Measurements from ENCODE around the gene OSBPL3. TPM values are rescaled to one million over a fixed set of nuclear protein-coding genes. Genes with fewer than 3 reads are reported as not detected.

OSBPL3 gene
- total RNA-seq, 1 experiment from 2014 or later, result 11.3 TPM

- H3K4me3 ChIP-seq, result no peak overlapping the region
- no peaks in the 10 kb centered on the region for H3K36me3 ChIP-seq
- H3K4me1 ChIP-seq (replicated peaks), result no peaks in the 10 kb centered on the region
- H3K27ac ChIP-seq, result no peak overlapping the region
- 0 out of 2 replicates have a peak, but pooled peaks cover 3% of the 10 kb centered on the region for H3K9me3 ChIP-seq (replicated peaks)
- no peak for DNase-seq (ENCODE audit: low read depth in 1 of 2, low spot score in 2 of 2)
- no peaks in the 10 kb centered on the region for H3K27me3 ChIP-seq (replicated peaks)
These were observed 25.7 kb upstream of the OSBPL3 start for GRCh38 chr7:25005658-25006057.

- no peak for DNase-seq (ENCODE audit: low read depth in 1 of 2, low spot score in 2 of 2)
- no peaks in the 10 kb centered on the region for H3K27me3 ChIP-seq (replicated peaks)
- no peaks in the 10 kb centered on the region for H3K36me3 ChIP-seq
- no peak overlapping the region for H3K27ac ChIP-seq
- no peaks in the 10 kb centered on the region for H3K4me1 ChIP-seq (replicated peaks)
- H3K9me3 ChIP-seq (replicated peaks), result no peaks in the 10 kb centered on the region
- no peak overlapping the region for H3K4me3 ChIP-seq
These were observed 22.8 kb upstream of the OSBPL3 start for GRCh38 chr7:25002786-25003185.

GRCh38 chr7:24995466-24995865, 15.5 kb upstream of the OSBPL3 start:
- Histone ChIP-seq H3K9me3 (replicated peaks) (no peaks in the 10 kb centered on the region), H3K36me3 (no peaks in the 10 kb centered on the region), H3K4me1 (replicated peaks) (no peaks in the 10 kb centered on the region), H3K27ac (no peak overlapping the region), H3K27me3 (replicated peaks) (no peaks in the 10 kb centered on the region), H3K4me3 (no peak overlapping the region)
- DNase-seq (ENCODE audit: low read depth in 1 of 2, low spot score in 2 of 2), result no peak

GRCh38 chr7:24992314-24992713, 12.3 kb upstream of the OSBPL3 start:
- DNase-seq (ENCODE audit: low read depth in 1 of 2, low spot score in 2 of 2), result no peak
- H3K4me3 ChIP-seq, result no peak overlapping the region
- no peaks in the 10 kb centered on the region for H3K9me3 ChIP-seq (replicated peaks)
- H3K36me3 ChIP-seq, result no peaks in the 10 kb centered on the region
- no peaks in the 10 kb centered on the region for H3K27me3 ChIP-seq (replicated peaks)
- H3K27ac ChIP-seq, result no peak overlapping the region
- no peaks in the 10 kb centered on the region for H3K4me1 ChIP-seq (replicated peaks)

GRCh38 chr7:24991353-24991752, 11.4 kb upstream of the OSBPL3 start:
- no peaks in the 10 kb centered on the region for H3K36me3 ChIP-seq
- no peak overlapping the region for H3K27ac ChIP-seq
- H3K9me3 ChIP-seq (replicated peaks), result no peaks in the 10 kb centered on the region
- no peaks in the 10 kb centered on the region for H3K27me3 ChIP-seq (replicated peaks)
- no peak for DNase-seq (ENCODE audit: low read depth in 1 of 2, low spot score in 2 of 2)
- no peaks in the 10 kb centered on the region for H3K4me1 ChIP-seq (replicated peaks)
- H3K4me3 ChIP-seq, result no peak overlapping the region

GRCh38 chr7:24987331-24987842, 7.4 kb upstream of the OSBPL3 start:
- H3K9me3 ChIP-seq (replicated peaks), result no peaks in the 10 kb centered on the region
- no peak overlapping the region for H3K27ac ChIP-seq
- DNase-seq (ENCODE audit: low read depth in 1 of 2, low spot score in 2 of 2), result no peak
- no peaks in the 10 kb centered on the region for H3K27me3 ChIP-seq (replicated peaks)
- H3K36me3 ChIP-seq, result no peaks in the 10 kb centered on the region
- no peaks in the 10 kb centered on the region for H3K4me1 ChIP-seq (replicated peaks)
- no peak overlapping the region for H3K4me3 ChIP-seq

GRCh38 chr7:24982917-24983316, 2.9 kb upstream of the OSBPL3 start:
- H3K27ac ChIP-seq, result no peak overlapping the region
- peaks cover 20% of the 10 kb centered on the region for H3K4me1 ChIP-seq (replicated peaks)
- no peaks in the 10 kb centered on the region for H3K27me3 ChIP-seq (replicated peaks)
- no peak for DNase-seq (ENCODE audit: low read depth in 1 of 2, low spot score in 2 of 2)
- peaks cover 4% of the 10 kb centered on the region; the same call in 1 of the 2 replicates for H3K36me3 ChIP-seq
- no peak overlapping the region for H3K4me3 ChIP-seq
- H3K9me3 ChIP-seq (replicated peaks), result no peaks in the 10 kb centered on the region

GRCh38 chr7:24981171-24981951, 1.4 kb upstream of the OSBPL3 start:
- Histone ChIP-seq H3K36me3 (peaks cover 4% of the 10 kb centered on the region; the same call in 1 of the 2 replicates), H3K4me1 (replicated peaks) (peaks cover 20% of the 10 kb centered on the region), H3K4me3 (peak overlapping the region; percentile 82), H3K27ac (no peak overlapping the region), H3K9me3 (replicated peaks) (no peaks in the 10 kb centered on the region), H3K27me3 (replicated peaks) (no peaks in the 10 kb centered on the region)
- DNase-seq (ENCODE audit: low read depth in 1 of 2, low spot score in 2 of 2), result peak; percentile 50 to 52

- Histone ChIP-seq H3K9me3 (replicated peaks) (no peaks in the 10 kb centered on the region), H3K4me1 (replicated peaks) (peaks cover 20% of the 10 kb centered on the region), H3K27ac (peak overlapping the region; percentile 65), H3K27me3 (replicated peaks) (no peaks in the 10 kb centered on the region), H3K4me3 (peak overlapping the region; percentile 82), H3K36me3 (peaks cover 4% of the 10 kb centered on the region; the same call in 1 of the 2 replicates)
- DNase-seq (ENCODE audit: low read depth in 1 of 2, low spot score in 2 of 2), result no peak
These were observed 674 bp upstream of the OSBPL3 start for GRCh38 chr7:24980534-24981170.

- Histone ChIP-seq H3K27me3 (replicated peaks) (no peaks in the 10 kb centered on the region), H3K9me3 (replicated peaks) (no peaks in the 10 kb centered on the region), H3K36me3 (peaks cover 4% of the 10 kb centered on the region; the same call in 1 of the 2 replicates), H3K4me3 (peak overlapping the region; percentile 82), H3K27ac (peak overlapping the region; percentile 21; the same call in 1 of the 2 replicates), H3K4me1 (replicated peaks) (peaks cover 20% of the 10 kb centered on the region)
- DNase-seq (ENCODE audit: low read depth in 1 of 2, low spot score in 2 of 2), result peak; percentile 61 to 67
These were observed 512 bp downstream of the OSBPL3 start for GRCh38 chr7:24979470-24979862.

GRCh38 chr7:24978843-24979469, 1.0 kb downstream of the OSBPL3 start:
- H3K27me3 ChIP-seq (replicated peaks), result no peaks in the 10 kb centered on the region
- peak overlapping the region; percentile 82 for H3K4me3 ChIP-seq
- peaks cover 20% of the 10 kb centered on the region for H3K4me1 ChIP-seq (replicated peaks)
- DNase-seq (ENCODE audit: low read depth in 1 of 2, low spot score in 2 of 2), result no peak
- H3K27ac ChIP-seq, result no peak overlapping the region
- no peaks in the 10 kb centered on the region for H3K9me3 ChIP-seq (replicated peaks)
- H3K36me3 ChIP-seq, result peaks cover 4% of the 10 kb centered on the region; the same call in 1 of the 2 replicates

GRCh38 chr7:24975644-24976260, 4.2 kb downstream of the OSBPL3 start:
- peaks cover 32% of the 10 kb centered on the region for H3K4me1 ChIP-seq (replicated peaks)
- H3K36me3 ChIP-seq, result peaks cover 4% of the 10 kb centered on the region; the same call in 1 of the 2 replicates
- no peak overlapping the region for H3K27ac ChIP-seq
- no peaks in the 10 kb centered on the region for H3K27me3 ChIP-seq (replicated peaks)
- no peak for DNase-seq (ENCODE audit: low read depth in 1 of 2, low spot score in 2 of 2)
- no peak overlapping the region for H3K4me3 ChIP-seq
- no peaks in the 10 kb centered on the region for H3K9me3 ChIP-seq (replicated peaks)

- no peak overlapping the region for H3K27ac ChIP-seq
- peaks cover 29% of the 10 kb centered on the region for H3K4me1 ChIP-seq (replicated peaks)
- no peaks in the 10 kb centered on the region for H3K27me3 ChIP-seq (replicated peaks)
- peaks cover 4% of the 10 kb centered on the region; the same call in 1 of the 2 replicates for H3K36me3 ChIP-seq
- no peak for DNase-seq (ENCODE audit: low read depth in 1 of 2, low spot score in 2 of 2)
- H3K4me3 ChIP-seq, result no peak overlapping the region
- H3K9me3 ChIP-seq (replicated peaks), result no peaks in the 10 kb centered on the region
These were observed 4.8 kb downstream of the OSBPL3 start for GRCh38 chr7:24975172-24975571.
